ENCODE results near the gene COL13A1. TPM values are rescaled to one million over a fixed set of nuclear protein-coding genes. Genes with fewer than 3 reads are reported as not detected.

Gene COL13A1
- polyA plus RNA-seq, 1 of the 3 experiments (the other 2 are of a cell fraction): 26.7 TPM

GRCh38 chr10:69826094-69826493, 24.4 kb downstream of the COL13A1 start (continued):
- TF ChIP-seq PBX3 (IDR thresholded peaks at IDR 0.05) (no peak), GABPA (IDR thresholded peaks at IDR 0.05; ENCODE audit: low read depth) (no peak), JUND (IDR thresholded peaks at IDR 0.05) (no peak), USF2 (IDR thresholded peaks at IDR 0.05; ENCODE audit: borderline replicate concordance, low read depth, low read length) (no peak), FOSL2 (IDR thresholded peaks at IDR 0.05; ENCODE audit: borderline replicate concordance, low read depth) (no peak)

GRCh38 chr10:69826789-69827554, 25.3 kb downstream of the COL13A1 start:
- POLR2A ChIA-PET: no interaction called here
- H3F3A ChIP-seq (replicated peaks; ENCODE audit: insufficient read depth): peaks cover 4% of the 10 kb centered on the region
- no peak overlapping the region for H3K4me2 ChIP-seq
- TF ChIP-seq CTCF (IDR thresholded peaks at IDR 0.05) (peak; percentile 16; the same call in 1 of the 2 replicates), ZBTB33 (IDR thresholded peaks at IDR 0.05; ENCODE audit: borderline replicate concordance, low read depth) (no peak)
- no peak overlapping the region for H2AFZ ChIP-seq (ENCODE audit: low read depth)
- H3K79me2 ChIP-seq (ENCODE audit: insufficient read depth): no peaks in the 10 kb centered on the region
- no peaks in the 10 kb centered on the region for H4K20me1 ChIP-seq (ENCODE audit: insufficient read depth)
- no peaks in the 10 kb centered on the region for H3K36me3 ChIP-seq (replicated peaks in 1 of 2; ENCODE audit: control insufficient read depth in 1 of 2, insufficient read depth in 2 of 2, low read length in 1 of 2)
- no peak overlapping the region; a peak in 1 of 4 replicates for H3K4me3 ChIP-seq (ENCODE audit: low read depth in 2 of 2, low read length in 1 of 2)
- WGBS (ENCODE audit: low lambda C conversion rate): 80% methylated on average over 7 of the region's 7 CpGs
- no peak for DNase-seq
- no peaks in the 10 kb centered on the region for H3K9me3 ChIP-seq
- H3K4me1 ChIP-seq (ENCODE audit: control insufficient read depth in 1 of 2, insufficient read depth in 2 of 2, low read depth in 1 of 2, low read length in 1 of 2): 0 out of 4 replicates have a peak, but pooled peaks cover 0 to 7% of the 10 kb centered on the region in 2 experiments
- H3K27ac ChIP-seq (ENCODE audit: low read depth in 2 of 2, low read length in 1 of 2): no peak overlapping the region
- H3K27me3 ChIP-seq (ENCODE audit: insufficient read depth): no peaks in the 10 kb centered on the region
- CTCF ChIA-PET: interaction anchor here (0.9 to 2.1 kb wide), 7 partner anchors 8 to 131 kb away, joined by 3 to 8 read pairs (median 3); partner anchors contain the start of gene COL13A1
- H3K9ac ChIP-seq: no peak overlapping the region
- H3K9me2 ChIP-seq: no peaks in the 10 kb centered on the region

All from SK-N-SH (cell line).